Activated naive CD8-positive, alpha-beta T cell treated with anti-CD3 and anti-CD28 coated beads for 36 hours (primary cell): ENCODE data around the gene FOXS1. TPM values are rescaled to one million over a fixed set of nuclear protein-coding genes. Genes with fewer than 3 reads are reported as not detected.

Experiments
- DNase-seq: peaks from one replicate; pipeline ENCODE4 v3.0.0; 2021
- H3K27ac Mint-ChIP-seq: one replicate; pipeline ENCODE4 v1.8.0; 2022; ENCODE audit warnings: mild to moderate bottlenecking, moderate library complexity, mixed read lengths
- H3K27me3 Mint-ChIP-seq: one replicate; pipeline ENCODE4 v1.8.0; 2022; ENCODE audit warnings: mild to moderate bottlenecking, mixed read lengths
- H3K36me3 Mint-ChIP-seq: one replicate; pipeline ENCODE4 v1.8.0; 2021; ENCODE audit warnings: mild to moderate bottlenecking, mixed read lengths
- H3K4me1 Mint-ChIP-seq: one replicate; pipeline ENCODE4 v1.8.0; 2021; ENCODE audit warnings: mixed read lengths
- H3K4me3 Mint-ChIP-seq: one replicate; pipeline ENCODE4 v1.8.0; 2022; ENCODE audit warnings: mild to moderate bottlenecking, moderate library complexity, mixed read lengths
- H3K9me3 Mint-ChIP-seq: one replicate; pipeline ENCODE4 v1.8.0; 2022; ENCODE audit warnings: mixed read lengths
- total RNA-seq, 2 experiments: library from RNA; stranded (reverse); gene quantifications; one replicate each; pipeline ENCODE4 v1.2.3, GENCODE V29; 2021

The FOXS1 gene
- total RNA-seq, 2 experiments from 2014 or later, result not detected

DNA sequence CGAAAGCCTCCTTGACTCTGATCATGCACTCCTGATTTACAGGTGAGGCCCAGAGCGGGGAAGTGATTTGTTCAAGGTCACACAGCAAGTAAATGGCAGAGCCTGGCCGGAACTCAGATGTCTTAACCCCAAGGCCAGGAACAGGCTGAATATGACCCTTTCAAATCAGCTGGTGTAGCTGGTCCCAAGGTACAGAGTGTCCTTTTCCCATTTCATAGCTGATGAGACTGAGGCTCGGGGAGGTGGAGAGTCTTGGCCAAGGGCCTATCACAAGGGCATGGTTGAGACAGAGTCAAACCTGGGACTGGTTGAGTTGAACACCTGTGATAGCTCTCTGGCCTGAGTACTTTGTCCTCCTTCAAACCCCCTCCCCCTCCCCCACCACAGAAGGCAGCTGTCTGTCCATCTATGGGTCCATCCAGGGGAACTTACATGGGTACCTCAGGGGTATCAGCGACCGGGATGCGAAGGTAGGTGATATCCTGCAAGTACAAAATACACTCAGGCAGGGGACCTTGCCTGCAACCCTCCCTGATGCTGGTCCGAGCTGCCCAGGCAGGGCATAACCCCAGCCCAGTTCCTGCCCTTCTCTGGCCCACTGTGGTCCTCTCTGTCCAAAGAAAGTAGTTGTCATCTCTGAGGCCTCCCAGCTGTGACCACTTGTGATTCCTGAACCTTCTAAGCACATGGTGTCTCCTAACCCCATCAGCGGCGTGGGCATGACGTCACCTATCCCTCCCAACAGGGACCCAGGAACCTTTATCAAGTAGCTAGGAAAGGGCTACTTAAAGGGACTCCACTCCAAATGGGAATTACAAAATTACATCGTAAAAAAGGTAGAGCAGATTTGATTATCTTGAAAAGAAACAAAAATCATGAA lies 19.4 kb upstream of the FOXS1 start:
- no peak for DNase-seq
- Mint-ChIP-seq H3K9me3 (no peaks in the 10 kb centered on the region), H3K4me3 (no peak overlapping the region), H3K27me3 (peaks cover 29% of the 10 kb centered on the region), H3K36me3 (no peaks in the 10 kb centered on the region), H3K4me1 (peaks cover 3% of the 10 kb centered on the region), H3K27ac (no peak overlapping the region)

DNA sequence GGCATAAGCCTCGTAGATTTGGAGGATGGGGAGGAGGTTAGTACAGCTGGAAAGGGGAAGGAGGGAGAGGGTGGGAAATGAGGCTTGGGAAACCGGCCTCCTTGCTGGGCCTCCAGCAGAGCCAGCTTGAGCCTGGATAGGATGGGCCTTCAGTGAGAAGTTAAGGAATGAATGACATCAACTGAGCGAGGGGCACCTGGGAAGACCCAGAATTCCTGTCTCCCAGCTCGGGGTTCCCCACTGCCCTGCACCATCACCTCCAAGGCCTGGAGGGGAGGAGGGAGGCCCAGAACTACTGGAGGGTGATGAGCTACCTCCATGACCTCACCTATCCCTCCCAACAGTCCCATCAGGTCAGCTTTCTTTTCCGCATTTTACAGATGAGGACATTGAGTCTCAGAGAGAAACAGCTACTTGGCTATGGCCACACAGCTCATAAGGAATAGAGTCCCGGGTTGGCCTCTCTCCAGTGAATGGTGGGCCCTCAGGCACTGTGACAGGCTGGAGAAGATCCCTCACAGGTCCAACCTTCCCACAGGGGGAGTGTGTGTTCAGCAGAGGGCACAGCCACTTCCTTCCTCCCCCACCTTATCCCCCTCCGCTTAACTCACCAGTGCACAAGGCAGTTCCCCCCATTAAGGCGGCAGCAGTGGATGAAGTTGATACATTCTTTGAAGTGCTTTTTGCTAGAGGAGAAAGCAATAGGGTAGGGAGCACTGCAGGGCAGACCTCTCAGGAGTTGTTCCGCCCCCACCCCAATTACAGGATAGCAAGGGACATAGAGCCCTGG lies 18.1 kb upstream of the FOXS1 start:
- Mint-ChIP-seq H3K9me3 (no peaks in the 10 kb centered on the region), H3K27ac (no peak overlapping the region), H3K4me3 (no peak overlapping the region), H3K36me3 (no peaks in the 10 kb centered on the region), H3K27me3 (peaks cover 29% of the 10 kb centered on the region), H3K4me1 (peaks cover 3% of the 10 kb centered on the region)
- no peak for DNase-seq

DNA sequence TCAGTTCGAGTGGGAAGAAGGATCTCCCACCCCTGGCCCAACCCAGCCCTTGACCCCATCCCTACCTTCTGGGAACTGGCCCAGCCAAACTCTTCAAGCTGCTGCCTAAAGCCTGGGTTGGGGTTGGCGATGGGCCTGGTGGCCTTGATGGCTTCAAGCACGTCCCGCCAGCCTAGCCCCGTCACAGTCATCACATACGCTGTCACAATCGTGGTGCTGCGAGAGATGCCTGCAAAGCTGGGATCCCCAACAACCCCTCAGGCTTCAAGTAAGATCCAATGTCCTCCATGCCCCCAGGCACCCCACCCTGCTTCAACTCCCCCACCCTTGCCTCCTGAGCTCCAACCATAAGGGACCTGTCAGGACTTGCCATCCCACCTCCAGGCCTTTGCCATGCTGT lies 17.1 kb upstream of the FOXS1 start:
- H3K4me3 Mint-ChIP-seq, result no peak overlapping the region
- no peaks in the 10 kb centered on the region for H3K9me3 Mint-ChIP-seq
- DNase-seq, result no peak
- H3K36me3 Mint-ChIP-seq, result no peaks in the 10 kb centered on the region
- H3K27me3 Mint-ChIP-seq, result peaks cover 31% of the 10 kb centered on the region
- H3K4me1 Mint-ChIP-seq, result peaks cover 3% of the 10 kb centered on the region
- no peak overlapping the region for H3K27ac Mint-ChIP-seq

DNA sequence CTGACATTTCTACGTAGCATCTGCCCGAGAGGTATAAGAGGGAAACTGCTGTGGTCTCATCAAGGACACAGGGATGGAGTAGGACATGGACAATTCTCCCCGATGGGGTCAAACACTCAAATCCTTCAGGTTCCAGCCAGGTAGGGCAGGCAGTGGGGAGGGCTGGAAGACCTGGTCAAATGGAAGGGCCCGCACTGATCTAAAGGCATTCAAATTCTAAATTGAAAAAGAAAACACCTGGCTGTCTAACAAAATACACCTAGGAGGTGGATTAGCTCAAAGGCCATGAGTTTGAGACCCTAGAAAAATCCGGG lies 16.7 kb upstream of the FOXS1 start:
- peaks cover 31% of the 10 kb centered on the region for H3K27me3 Mint-ChIP-seq
- no peak overlapping the region for H3K27ac Mint-ChIP-seq
- H3K4me3 Mint-ChIP-seq, result no peak overlapping the region
- H3K4me1 Mint-ChIP-seq, result peaks cover 3% of the 10 kb centered on the region
- no peaks in the 10 kb centered on the region for H3K9me3 Mint-ChIP-seq
- no peak for DNase-seq
- H3K36me3 Mint-ChIP-seq, result no peaks in the 10 kb centered on the region

DNA sequence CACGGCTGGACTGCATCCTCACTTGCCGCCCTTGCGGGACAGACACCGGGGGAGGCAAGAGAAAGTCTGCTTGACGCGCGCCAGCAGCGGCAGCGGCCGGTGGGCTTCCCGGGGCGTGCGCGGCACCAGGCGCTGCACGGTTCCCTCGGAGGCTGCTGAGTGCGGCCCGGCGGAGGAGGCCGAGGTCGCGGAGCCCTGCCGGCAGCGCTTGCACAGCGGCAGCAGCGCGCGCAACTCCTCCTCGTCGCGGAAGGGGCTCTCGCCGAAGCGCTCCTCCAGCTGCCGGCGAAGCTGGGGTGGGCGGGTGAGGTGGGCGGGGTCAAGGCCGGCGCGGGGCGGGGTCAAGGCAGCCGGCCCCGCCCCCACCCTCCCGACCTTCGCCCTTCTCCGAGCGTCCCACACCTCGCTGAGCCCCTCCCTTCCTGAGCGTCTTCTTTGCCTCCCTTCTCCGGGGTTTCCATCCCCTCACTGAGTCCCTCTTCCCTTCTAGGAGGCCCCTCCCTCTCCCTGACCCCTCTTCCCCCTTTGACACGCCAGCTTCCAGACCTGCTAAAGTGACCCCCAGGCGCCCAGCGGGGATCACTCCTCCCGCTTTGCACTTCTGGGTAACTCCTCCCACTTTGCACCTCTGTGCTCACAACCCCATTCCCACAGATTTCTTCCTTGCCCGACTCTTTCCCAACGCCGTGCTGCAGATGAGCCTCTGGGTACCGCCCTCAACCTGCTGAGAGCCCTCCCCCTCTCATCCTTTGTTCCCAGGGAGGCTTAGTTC lies 16.2 kb upstream of the FOXS1 start:
- peaks cover 31% of the 10 kb centered on the region for H3K27me3 Mint-ChIP-seq
- no peaks in the 10 kb centered on the region for H3K9me3 Mint-ChIP-seq
- no peak overlapping the region for H3K27ac Mint-ChIP-seq
- H3K4me3 Mint-ChIP-seq, result peak overlapping the region; percentile 18
- peaks cover 3% of the 10 kb centered on the region for H3K4me1 Mint-ChIP-seq
- DNase-seq, result peak; percentile 82
- no peaks in the 10 kb centered on the region for H3K36me3 Mint-ChIP-seq

DNA sequence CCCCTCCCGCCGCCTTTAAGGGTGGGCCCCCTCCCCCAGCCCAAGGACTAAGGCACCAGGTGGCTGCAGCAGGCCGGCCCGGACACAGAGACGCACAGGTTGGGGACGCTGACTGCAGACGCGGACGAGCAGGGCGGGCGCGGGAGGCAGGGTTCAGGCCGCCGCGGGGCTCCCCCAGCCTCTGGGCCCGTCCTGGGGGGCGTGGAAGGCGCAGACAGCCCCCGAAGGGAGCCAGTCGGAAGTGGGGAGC lies 15.7 kb upstream of the FOXS1 start:
- no peaks in the 10 kb centered on the region for H3K36me3 Mint-ChIP-seq
- no peak overlapping the region for H3K27ac Mint-ChIP-seq
- no peak overlapping the region for H3K4me3 Mint-ChIP-seq
- DNase-seq, result no peak
- H3K27me3 Mint-ChIP-seq, result peaks cover 31% of the 10 kb centered on the region
- peaks cover 3% of the 10 kb centered on the region for H3K4me1 Mint-ChIP-seq
- no peaks in the 10 kb centered on the region for H3K9me3 Mint-ChIP-seq

DNA sequence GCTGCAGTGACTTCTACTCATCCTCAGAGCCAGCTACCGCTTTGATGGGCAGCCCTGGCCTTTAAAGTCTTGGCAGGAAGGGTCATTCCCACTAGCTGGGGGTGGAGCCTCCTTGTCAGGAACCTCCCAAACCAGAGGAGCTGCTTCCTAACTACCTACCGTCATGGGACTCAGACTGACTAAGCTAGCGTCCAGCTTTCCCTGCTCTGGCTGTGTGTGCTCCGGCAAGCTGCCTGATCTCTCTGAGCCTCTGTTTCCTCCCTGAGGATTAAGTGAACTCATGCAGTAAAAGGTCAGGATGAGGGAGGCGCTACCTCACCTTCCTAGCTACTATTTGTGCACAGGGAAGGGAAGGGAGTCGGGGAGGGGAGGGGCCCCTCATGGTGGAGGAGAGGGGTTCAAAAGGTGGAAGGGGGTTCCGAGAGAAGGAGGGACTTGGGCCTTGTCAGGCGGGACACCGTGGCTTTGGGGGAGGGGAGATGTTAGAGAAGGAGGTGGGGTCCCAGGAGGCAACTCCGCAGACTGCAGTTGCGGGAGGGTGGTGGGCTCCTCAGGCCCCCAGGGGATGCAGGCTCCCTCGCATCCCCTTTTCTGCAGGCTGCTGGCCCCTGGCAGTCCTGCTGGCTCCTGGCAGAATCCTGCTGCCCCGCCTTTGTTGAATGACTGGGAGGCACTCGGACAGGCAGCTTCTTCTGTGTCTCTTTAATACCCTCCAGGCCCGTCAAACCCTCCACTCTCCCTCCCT lies 15.2 kb upstream of the FOXS1 start:
- no peak for DNase-seq

DNA sequence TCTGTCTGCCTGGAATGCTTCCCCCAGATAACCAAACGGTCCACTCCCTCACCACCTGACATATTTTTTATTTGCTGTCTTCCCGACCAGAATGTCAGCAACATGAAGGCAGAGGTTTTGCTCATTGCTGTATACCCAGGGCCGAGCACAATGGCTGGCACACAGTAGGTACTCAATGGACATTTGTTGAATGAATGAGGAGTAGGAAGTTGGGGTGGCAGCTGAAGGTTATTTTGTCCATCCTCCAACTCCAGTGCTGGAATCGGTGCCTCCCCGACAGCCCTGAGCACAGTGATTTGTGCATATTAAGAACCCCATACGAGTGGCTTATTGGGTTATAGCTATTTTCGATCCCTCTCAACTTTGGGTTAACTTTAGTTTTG lies 14.6 kb upstream of the FOXS1 start:
- peaks cover 31% of the 10 kb centered on the region for H3K27me3 Mint-ChIP-seq
- no peaks in the 10 kb centered on the region for H3K9me3 Mint-ChIP-seq
- H3K4me3 Mint-ChIP-seq, result no peak overlapping the region
- DNase-seq, result no peak
- H3K27ac Mint-ChIP-seq, result no peak overlapping the region
- peaks cover 3% of the 10 kb centered on the region for H3K4me1 Mint-ChIP-seq
- H3K36me3 Mint-ChIP-seq, result no peaks in the 10 kb centered on the region

More for the DNA sequence above, 15.2 kb upstream of the FOXS1 start:
- H3K9me3 Mint-ChIP-seq, result no peaks in the 10 kb centered on the region
- peaks cover 31% of the 10 kb centered on the region for H3K27me3 Mint-ChIP-seq
- peak overlapping the region; percentile 4 for H3K4me3 Mint-ChIP-seq
- no peaks in the 10 kb centered on the region for H3K36me3 Mint-ChIP-seq
- peaks cover 3% of the 10 kb centered on the region for H3K4me1 Mint-ChIP-seq
- H3K27ac Mint-ChIP-seq, result no peak overlapping the region

DNA sequence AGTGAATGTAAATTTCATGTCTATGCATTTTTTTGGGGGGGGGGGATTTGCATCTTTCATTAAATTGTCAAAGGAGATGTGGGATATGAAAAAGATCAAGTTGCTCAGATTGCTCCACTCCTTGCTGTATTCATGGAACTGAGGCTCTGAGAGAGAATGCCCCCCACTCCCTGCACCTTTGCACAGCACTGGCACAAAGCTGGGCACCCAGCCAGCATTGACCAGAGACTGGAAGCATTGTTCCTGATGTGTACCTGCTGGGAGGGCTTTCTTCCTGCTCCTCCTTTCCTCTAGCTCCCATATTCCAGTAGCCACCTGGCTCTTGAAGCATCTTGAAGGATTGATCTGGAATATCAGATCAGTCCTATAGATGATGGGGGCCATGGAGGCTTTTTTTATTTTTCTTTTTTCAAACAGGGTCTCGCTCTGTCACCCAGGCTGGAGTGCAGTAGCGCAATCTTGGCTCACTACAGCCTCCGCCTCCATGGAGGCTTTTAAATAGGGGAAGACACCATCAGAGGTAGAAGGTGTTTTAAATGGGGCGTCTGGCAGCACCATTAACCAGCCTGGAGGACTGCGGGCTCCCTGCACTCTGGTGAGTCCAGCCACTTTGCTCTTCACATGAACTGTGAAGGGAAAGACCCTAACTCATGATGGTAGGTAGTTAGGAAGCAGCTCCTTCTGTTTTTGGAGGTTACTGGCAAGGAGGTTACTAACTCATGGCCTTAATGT lies 14.0 kb upstream of the FOXS1 start:
- Mint-ChIP-seq H3K27me3 (peaks cover 31% of the 10 kb centered on the region), H3K9me3 (no peaks in the 10 kb centered on the region), H3K36me3 (no peaks in the 10 kb centered on the region), H3K4me3 (no peak overlapping the region), H3K27ac (no peak overlapping the region), H3K4me1 (peaks cover 3% of the 10 kb centered on the region)
- DNase-seq, result no peak

DNA sequence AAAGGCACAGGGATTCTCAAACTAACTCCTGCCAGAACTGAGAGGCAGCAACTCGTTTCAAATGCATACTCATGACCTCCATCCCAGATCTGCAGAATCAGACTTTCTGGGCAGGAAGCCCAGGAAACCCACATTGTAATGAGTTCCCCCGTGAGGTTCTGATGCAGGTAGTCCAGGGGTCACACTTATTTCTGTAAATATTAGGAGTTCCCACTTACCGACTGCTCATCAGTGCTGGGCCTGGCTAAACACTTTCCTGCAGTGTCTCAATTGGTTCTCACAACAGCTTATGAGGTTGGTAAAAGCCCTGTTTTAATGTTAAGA lies 13.3 kb upstream of the FOXS1 start:
- no peak for DNase-seq
- Mint-ChIP-seq H3K27ac (no peak overlapping the region), H3K4me1 (peaks cover 3% of the 10 kb centered on the region), H3K36me3 (no peaks in the 10 kb centered on the region), H3K27me3 (peaks cover 31% of the 10 kb centered on the region), H3K4me3 (no peak overlapping the region), H3K9me3 (no peaks in the 10 kb centered on the region)

DNA sequence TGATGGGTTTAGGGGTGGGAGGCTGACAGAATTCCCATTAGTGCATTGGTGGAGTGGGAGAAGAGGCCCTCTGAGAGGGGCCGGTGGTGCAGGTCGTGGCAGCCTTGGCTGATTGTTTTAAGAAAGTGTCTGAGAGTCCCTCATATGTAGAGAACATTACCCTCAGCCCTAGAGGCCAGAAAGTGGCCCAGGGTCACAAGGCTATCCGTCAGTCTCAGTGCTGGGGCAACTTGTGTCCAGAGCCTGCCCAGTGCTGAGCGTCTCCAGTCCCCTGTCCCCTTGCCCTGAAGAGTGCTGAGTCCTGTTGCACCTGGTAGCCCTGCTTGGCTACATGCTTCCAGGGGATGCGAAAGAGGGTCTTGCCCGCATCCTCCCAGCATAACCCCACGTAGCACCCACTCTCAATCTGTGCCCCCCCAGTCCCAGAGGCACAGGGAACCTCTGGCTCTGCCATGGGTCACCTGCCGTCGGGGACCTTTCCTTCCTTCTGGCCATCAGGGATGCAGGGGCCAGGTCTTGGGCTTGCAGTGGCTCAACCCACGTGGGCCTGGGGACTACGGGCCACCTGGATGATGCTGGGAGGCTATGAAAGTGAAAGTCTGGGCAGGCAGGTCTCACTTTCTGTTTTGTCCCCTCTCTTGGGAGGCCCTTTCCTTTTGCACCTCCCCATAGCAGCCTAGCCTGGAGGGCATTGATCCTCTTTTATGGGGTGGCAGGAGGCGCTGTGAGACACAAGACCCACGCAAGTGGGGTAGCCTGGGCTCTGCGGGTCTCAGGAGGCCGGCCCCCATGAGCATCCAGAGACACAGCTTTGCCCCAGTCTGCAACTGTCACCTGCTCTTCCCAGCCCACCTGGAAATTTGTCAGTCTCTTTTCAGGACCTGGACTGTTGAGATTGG lies 12.7 kb upstream of the FOXS1 start:
- no peaks in the 10 kb centered on the region for H3K9me3 Mint-ChIP-seq
- no peak overlapping the region for H3K27ac Mint-ChIP-seq
- peaks cover 3% of the 10 kb centered on the region for H3K4me1 Mint-ChIP-seq
- peaks cover 31% of the 10 kb centered on the region for H3K27me3 Mint-ChIP-seq
- no peaks in the 10 kb centered on the region for H3K36me3 Mint-ChIP-seq
- no peak overlapping the region for H3K4me3 Mint-ChIP-seq
- no peak for DNase-seq

DNA sequence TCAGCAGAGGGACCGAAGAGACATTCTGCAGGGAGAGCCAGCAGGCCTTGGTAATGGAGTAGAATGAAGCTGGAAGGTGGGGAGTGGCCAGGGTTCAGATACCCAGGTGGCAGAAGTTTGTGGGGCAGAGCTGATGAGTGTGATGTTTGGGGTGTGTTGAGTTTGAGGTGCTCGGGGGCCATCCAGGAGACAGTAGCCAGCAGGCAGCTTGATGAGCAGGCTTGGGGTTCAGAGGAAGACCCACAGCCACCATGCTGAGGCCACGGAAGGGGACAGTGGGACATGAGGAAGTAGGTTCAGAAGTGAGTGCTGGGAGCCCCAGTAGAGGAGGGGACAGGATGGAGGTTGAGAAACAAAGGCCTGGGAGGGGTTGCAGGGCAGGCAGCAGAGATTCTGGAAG lies 11.1 kb upstream of the FOXS1 start:
- Mint-ChIP-seq H3K4me1 (peaks cover 3% of the 10 kb centered on the region), H3K27me3 (peaks cover 29% of the 10 kb centered on the region), H3K9me3 (no peaks in the 10 kb centered on the region), H3K4me3 (no peak overlapping the region), H3K27ac (no peak overlapping the region), H3K36me3 (no peaks in the 10 kb centered on the region)
- no peak for DNase-seq

DNA sequence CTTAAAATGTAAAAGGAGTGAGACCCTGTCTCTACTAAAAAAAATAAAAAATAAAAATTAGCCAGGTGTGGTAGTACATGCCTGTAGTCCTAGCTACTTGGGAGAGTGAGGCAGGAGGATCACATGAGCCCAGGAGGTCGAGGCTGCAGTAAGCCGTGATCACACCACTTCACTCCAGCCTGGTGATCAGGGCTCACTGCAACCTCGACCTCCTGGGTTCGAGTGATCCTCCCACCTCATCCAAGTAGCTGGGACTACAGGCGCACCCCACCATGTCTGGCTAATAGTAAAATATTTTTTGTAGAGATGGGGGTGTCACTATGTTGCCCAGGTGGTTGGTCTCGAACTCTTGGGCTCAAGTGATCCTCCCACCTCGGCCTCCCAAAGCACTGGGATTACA lies 8.1 kb upstream of the FOXS1 start:
- Mint-ChIP-seq H3K36me3 (no peaks in the 10 kb centered on the region), H3K4me3 (no peak overlapping the region), H3K4me1 (no peaks in the 10 kb centered on the region), H3K27ac (no peak overlapping the region), H3K9me3 (no peaks in the 10 kb centered on the region), H3K27me3 (peaks cover 19% of the 10 kb centered on the region)
- no peak for DNase-seq
